ENCODE results near the gene PTCD2.

PTCD2 gene

GRCh38 chr5:72352616-72353015, 32.4 kb downstream of the PTCD2 start:
- DNase-seq = no peak

DNA sequence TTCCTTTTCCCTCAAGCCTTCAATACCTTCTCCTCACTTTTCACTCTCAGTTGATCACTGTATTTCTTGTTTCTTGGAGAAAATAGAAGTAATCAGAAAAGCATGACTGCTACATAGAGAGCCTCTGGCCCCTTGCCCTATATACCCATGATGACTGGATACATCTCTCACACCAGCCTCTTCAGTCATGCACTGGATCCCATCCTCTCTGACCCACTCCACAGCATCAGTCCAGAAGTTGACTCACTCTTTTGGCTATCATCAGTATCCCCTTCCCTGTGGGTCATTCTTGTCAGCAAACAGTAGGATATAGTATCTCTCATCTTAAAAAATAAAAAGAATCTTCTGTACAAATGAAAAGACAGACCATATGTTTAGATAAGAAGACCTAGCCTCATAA, 32.9 kb downstream of the PTCD2 start:
- no peak for DNase-seq

GRCh38 chr5:72355706-72356299, 35.6 kb downstream of the PTCD2 start:
- no peak for DNase-seq

GRCh38 chr5:72356361-72356760, 36.2 kb downstream of the PTCD2 start:
- DNase-seq = no peak

DNA sequence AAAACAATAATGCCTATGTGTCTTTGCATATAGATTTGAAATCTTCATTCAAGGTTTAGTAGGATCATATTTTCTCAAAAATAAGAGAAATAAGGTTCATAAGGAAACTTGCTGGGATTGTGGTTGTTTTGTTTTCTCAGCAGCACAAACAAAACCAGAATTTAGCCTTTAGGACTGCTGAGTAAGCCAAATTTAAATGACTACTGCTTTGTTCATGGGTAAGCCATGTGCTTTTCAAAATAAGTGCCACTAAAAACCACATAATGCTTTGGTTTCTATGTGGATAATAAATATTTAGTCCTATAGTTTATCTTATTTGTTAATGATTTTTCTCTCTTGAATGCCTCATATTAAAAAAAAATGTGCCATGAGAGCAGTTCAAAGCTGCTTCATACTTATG, 38.8 kb downstream of the PTCD2 start:
- no peak for DNase-seq

- no peak for DNase-seq
Observed at GRCh38 chr5:72359886-72360285, 39.7 kb downstream of the PTCD2 start.

- no peak for DNase-seq
Observed at GRCh38 chr5:72363166-72363802, 43.1 kb downstream of the PTCD2 start.

DNA sequence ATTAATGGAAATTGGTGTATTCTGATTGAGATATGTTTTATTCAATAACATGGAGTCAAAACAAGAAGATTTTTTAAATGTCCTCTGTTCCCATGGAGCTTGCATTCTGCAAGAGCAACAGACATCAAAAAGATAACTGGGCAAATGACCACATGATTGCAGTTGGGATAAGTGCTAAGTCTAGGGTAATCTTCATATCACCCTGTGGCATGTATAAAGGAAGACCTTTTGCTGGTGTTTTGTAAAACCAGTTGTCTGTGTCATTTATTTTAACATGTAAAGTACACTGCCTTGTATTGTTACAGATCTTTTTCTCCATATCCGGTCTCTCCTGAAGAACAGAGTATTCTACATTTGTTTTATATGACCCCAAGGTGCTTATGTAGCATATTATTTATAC, 44.0 kb downstream of the PTCD2 start:
- DNase-seq = no peak

DNA sequence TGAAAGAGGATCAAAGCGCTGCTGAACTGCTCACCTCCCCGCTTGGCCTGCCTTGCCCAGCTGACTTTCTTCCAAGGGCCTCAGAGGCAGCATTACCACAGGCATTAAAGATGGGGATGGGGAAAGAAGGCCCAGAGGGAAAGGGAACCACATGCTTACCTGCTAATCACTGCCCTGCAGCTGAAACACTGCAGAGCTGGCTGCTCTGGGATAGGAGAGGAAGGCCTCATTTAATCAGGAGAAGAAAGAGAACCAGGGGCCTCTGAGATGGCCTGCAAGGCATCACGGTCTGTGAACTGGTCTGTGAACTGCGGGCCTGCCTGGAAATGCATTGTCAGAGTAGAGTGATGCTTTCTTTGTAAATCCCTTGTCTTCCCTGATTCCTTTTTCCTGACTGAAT, 44.8 kb downstream of the PTCD2 start:
- no peak for DNase-seq

DNA sequence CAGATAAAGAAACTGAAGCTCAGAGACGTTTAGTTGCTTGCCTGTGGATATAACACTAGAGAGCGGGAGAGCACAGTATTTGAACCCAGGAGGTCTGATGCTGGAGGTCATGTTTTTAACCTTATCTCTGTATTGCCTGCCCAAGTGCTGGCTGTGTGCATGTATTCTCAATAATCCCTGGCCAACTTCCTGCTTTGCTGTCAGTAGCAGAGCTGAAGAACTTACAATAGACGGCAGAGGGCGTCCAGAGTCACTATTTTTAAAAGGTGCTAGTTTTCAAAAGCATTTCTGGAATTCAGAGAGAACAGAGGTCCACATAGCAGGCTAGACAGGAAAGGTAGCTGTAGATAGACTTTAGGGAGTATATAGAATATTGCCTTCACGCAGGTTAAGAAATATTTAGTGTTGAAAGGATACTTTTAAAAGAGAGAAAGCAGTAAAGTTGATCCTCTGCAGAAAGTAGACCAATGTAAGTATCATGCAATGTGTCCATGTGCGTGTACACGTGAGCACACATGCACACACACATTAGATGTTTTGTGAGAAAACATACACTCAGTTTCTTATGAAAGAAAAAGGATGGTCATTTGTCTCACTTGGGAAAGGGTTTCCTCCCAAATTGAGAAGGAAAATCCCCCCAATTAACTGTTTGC, 46.3 kb downstream of the PTCD2 start:
- no peak for DNase-seq

- DNase-seq = no peak
Observed at GRCh38 chr5:72368271-72368670, 48.1 kb downstream of the PTCD2 start.

DNA sequence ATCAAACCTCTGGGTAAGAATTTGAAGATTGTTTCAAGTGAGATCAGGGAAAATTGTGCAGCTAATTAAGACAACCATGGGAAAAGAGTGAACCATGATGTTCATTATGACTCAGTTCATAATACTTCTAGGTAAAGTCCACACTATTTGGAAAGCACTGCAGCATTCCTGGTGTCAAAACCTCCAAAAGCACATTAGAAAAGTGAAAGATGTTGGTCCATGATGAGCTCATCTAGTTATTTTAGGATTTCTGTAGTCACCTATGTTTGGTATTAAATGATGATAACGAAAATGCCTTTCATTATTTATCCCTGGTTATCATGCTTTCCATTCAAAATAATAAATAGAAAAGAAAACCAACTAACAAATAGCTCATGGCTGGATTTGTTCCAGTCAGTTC, 49.1 kb downstream of the PTCD2 start:
- DNase-seq = no peak

DNA sequence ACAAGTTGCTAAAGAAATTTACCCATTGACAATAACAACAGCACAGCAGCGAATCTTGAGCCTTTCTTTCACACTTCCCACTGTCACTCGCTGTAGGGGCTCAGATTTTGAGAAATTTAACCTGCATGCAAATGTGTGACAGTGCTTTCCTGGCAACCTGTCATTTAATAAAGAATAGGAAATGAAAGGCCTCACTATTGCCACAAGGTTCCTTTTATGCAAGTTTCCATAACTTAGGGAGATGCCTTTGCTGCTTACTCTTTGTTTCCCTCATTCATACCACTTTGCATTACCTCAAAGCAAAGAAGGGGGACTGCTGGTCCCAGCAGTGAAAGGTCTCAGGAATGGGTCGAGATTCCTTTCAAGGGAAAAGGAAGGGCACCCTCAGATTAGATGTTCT, 49.5 kb downstream of the PTCD2 start:
- DNase-seq = no peak

DNA sequence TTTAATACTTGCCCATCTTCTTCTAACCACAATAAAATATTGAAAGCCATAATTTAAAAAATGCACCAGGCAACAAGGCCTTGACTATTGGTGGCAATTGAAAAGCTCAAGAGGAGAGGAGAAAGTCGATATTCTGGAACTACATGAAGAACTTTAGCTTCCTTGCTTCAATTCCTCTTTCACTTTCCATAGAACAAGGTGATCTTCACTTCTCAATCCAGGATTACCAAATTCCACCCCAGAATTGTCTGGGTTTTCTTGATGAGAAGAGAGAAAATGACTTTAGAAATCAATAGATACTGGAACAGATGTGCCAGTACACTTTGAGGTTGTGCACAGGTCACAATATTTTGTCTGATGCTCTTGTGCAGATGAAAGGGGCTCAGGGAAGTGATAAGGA, 52.2 kb downstream of the PTCD2 start:
- no peak for DNase-seq

DNA sequence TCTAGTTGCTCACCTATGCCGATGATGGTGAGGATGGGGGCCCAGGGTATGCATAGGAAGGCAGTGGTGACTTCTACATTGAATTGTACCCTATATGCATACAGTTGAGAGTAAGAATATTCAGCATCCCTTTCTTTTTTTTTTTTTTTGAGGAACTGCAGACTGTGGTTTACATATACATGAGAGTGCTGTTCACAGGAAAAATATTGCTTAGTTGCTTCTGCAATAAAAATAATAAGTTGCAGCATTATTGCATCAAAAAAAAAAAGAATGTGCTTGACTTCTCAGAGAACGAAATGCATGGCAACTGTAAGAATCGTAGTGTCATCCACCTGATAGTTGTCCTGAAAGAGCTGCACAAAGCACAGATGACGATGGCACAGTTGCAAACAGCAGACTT, 52.8 kb downstream of the PTCD2 start:
- DNase-seq = no peak

DNA sequence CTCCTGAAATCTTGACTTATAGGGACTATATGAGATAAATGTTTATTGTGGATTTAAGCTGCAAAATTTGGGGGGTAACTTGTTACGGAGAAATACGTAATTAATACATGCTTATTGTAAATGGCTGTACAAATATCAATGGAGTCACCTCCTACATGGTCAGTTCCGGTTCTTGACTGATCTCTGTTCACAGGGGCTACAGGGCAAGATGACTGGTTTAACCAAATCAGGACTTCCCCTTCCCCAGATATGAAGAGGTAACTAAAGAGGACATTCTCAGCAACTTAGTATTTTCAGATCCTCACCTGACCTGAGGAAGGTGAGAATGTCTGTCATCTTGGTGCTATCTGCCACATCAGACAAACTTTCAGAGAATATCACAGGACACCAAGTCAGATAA, 54.7 kb downstream of the PTCD2 start:
- DNase-seq = no peak

GRCh38 chr5:72376381-72376780, 56.2 kb downstream of the PTCD2 start:
- no peak for DNase-seq

GRCh38 chr5:72377910-72378638, 57.9 kb downstream of the PTCD2 start:
- no peak for DNase-seq

DNA sequence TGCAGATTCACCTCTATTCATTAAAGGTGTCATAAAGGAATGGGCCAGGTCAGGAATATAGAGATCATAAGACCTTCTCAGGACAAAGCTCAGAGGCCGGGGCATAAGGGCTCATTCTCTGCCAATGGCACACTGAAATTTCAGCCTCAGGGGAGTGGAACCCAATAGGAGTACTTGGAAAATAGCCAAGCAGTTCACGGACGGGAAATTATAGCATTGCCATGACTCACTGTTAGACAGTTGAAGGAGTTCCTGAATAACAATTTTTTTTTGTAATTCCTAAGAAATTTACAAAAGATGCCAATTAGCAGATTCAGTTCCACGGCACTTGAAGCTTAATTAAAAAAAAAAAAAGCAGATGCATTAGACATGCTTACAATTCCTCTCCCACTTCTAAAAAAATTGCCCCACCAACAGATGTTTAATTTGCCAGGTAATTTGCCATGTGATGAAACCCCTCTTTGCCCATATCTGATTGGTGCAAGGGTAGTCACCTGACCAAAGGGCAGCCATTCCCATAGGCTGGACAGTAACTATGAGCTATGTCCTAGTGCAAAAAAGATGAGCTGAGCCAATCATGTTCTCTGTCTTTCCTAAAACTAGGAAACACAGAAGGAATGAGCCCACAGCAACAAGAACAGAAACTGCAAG, 58.6 kb downstream of the PTCD2 start:
- no peak for DNase-seq

- DNase-seq = no peak
Observed at GRCh38 chr5:72379936-72380335, 59.8 kb downstream of the PTCD2 start.

DNA sequence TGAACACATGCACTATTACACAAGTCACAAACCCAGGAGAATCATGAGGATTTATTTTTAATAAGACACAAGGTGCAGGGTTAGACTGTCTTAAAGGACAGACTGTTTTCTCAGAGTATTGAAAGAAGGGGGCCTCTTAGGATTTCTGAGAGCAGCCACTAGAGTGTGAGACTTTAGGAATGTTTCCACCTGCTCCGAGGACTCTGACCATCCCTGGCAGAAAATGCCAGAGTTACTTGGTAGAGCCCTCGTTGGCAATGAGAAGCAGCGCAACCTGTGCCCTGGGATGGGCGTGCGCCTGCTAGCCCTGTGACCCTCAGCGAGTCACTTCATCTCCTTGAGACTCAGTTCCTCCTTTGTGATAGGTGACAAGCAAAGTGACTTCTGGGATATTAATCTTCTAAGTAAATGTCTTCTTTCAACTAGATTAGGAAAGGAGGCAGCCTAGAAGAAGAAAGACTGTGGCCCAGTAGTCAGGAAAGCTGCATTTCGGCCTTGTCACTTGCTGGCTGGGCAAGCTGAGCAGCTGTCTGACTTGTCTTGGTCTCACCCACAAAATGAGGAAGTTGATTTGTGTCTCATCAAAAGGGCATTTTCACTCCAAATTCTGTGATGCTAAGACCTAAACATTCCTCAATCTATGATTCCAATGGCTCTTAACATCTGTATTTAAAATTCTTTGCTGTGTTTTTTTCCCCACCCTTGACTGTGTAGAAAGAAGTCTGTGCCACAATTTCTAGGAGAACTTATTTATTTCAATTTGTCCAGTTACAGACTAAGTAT, 60.5 kb downstream of the PTCD2 start:
- DNase-seq = no peak

GRCh38 chr5:72383280-72383679, 63.1 kb downstream of the PTCD2 start:
- DNase-seq = no peak

DNA sequence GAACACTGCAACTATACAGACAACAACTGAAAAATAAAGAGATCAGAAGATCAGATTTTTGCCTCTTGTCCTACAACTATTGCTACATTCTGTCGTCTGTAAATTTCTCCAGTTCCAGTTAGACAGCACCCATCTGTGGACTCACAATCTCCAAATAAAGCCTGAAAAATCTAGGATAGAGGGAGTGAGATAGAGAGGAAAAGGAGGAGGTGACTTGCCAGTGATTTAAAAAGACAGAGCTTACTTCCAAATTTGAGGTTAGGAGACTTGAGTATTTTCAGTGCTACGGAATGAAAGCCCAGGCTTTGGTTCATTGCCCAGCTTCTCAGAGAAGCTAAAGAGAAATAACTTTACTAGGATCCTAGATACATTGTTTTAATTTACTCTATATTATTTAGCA, 63.6 kb downstream of the PTCD2 start:
- no peak for DNase-seq

Data from activated T-cell treated with anti-CD3 and anti-CD28 coated beads for 4 hours (primary cell).